ENCODE results near the gene ZNF594. TPM values are rescaled to one million over a fixed set of nuclear protein-coding genes. Genes with fewer than 3 reads are reported as not detected.

ZNF594 gene
- total and polyA plus RNA-seq, 10 of the 15 experiments (the other 5 are each of a cell fraction or from before 2014, with no cell fraction given): 0.98 to 14.3 (median 11.1) TPM

- FAIRE-seq (no peak), ATAC-seq (peak; percentile 68), DNase-seq (ENCODE audit: low read depth, low spot score) (peak; percentile 93)
- ChIA-PET CTCF (interaction anchor here (0.6 to 8.1 kb wide), 12 partner anchors 10 to 190 kb away, joined by 3 to 209 read pairs (median 4); partner anchors contain the start of genes ZNF232 and ZNF594), POLR2A (interaction anchor here (0.6 to 6.2 kb wide), 7 partner anchors 11 to 159 kb away, joined by 3 to 115 read pairs (median 5); partner anchors contain the start of gene ZNF594), SMC1A (ENCODE audit: uncharacterized antibody, unreplicated experiment) (interaction anchor here (0.9 to 6.4 kb wide), 7 partner anchors 12 to 270 kb away, joined by 3 to 129 read pairs (median 5); partner anchors contain the start of genes SPAG7 and ZNF594), RAD21 (ENCODE audit: unreplicated experiment) (interaction anchor here (0.6 to 6.2 kb wide), 15 partner anchors 11 to 250 kb away, joined by 3 to 115 read pairs (median 4); partner anchors contain the start of genes C1QBP, CAMTA2 and ZNF594)
- Histone ChIP-seq H3K9ac (ENCODE audit: control insufficient read depth, insufficient read depth, low read length) (no peak overlapping the region), H3K36me3 (ENCODE audit: control insufficient read depth in 2 of 2, insufficient read depth in 2 of 2, low read length in 1 of 2) (no peaks in the 10 kb centered on the region; a peak in 1 of 4 replicates), H3K27ac (ENCODE audit: control insufficient read depth, insufficient read depth) (peak overlapping the region; percentile 66), H3K4me2 (ENCODE audit: control insufficient read depth, insufficient read depth) (peak overlapping the region; percentile 57), H3K4me3 (peak overlapping the region; percentile 44; the same call in 1 of the 2 replicates), H3K79me2 (ENCODE audit: control insufficient read depth, insufficient read depth, low read length) (peaks cover 50% of the 10 kb centered on the region), H3K4me1 (ENCODE audit: control insufficient read depth, insufficient read depth, low read length) (peaks cover 43% of the 10 kb centered on the region), H2AFZ (ENCODE audit: control insufficient read depth, low read depth, low read length) (peak overlapping the region; percentile 14; the same call in 1 of the 2 replicates), H4K20me1 (ENCODE audit: control insufficient read depth, insufficient read depth) (no peaks in the 10 kb centered on the region), H3K9me3 (replicated peaks; ENCODE audit: control insufficient read depth, insufficient read depth, low read length) (peaks cover 3% of the 10 kb centered on the region), H3K27me3 (replicated peaks in 1 of 2; ENCODE audit: control insufficient read depth in 2 of 2, insufficient read depth in 2 of 2, low read length in 1 of 2) (no peaks in the 10 kb centered on the region)
- 2% methylated on average over 6 of the region's 6 CpGs for WGBS (ENCODE audit: insufficient coverage, insufficient replicate concordance, low lambda C conversion rate, missing lambda C conversion rate)
- intact Hi-C loops (cut with micrococcal nuclease; ENCODE audit: unreplicated experiment) (loop anchor here (1.0 to 5.0 kb wide), 4 partner anchors 11 to 295 kb away; partner anchors contain the start of genes RNF167, SLC25A11 and ZFP3), in situ Hi-C loops (cut with MboI) (loop anchor here (5.0 kb wide), 1 partner anchor 40 kb away; no protein-coding TSS in a partner anchor)
- BruUV-seq (replicated peaks): no TSS peak
- no peak for TF ChIP-seq HDAC6 (IDR thresholded peaks at IDR 0.05; ENCODE audit: unreplicated experiment)
- TF ChIP-seq STAT1 (conservative IDR thresholded peaks at IDR 0.05): no peak
- 0 out of 2 replicates have a peak, but pooled peaks have one; percentile 27 for TF ChIP-seq HCFC1 (IDR thresholded peaks at IDR 0.05; ENCODE audit: low read length)
- no peak; the same call in 1 of the 2 replicates for TF ChIP-seq MTA3 (IDR thresholded peaks at IDR 0.05; ENCODE audit: borderline replicate concordance, low read length)
- no peak for TF ChIP-seq EGR1 (IDR thresholded peaks at IDR 0.05; ENCODE audit: borderline replicate concordance in 1 of 2, low read depth in 2 of 2, low read length in 2 of 2)
- 0 out of 2 replicates have a peak, but pooled peaks have one; percentile 31 for TF ChIP-seq BACH1 (IDR thresholded peaks at IDR 0.05; ENCODE audit: borderline replicate concordance)
- 0 out of 2 replicates have a peak, but pooled peaks have one; percentile 44 for TF ChIP-seq PAX5 (IDR thresholded peaks at IDR 0.05; ENCODE audit: borderline replicate concordance, low read depth, low read length)
- TF ChIP-seq BCL3 (IDR thresholded peaks at IDR 0.05; ENCODE audit: borderline replicate concordance, insufficient read depth, low read depth, low read length, poor library complexity, severe bottlenecking): no peak
- peak; percentile 86 for TF ChIP-seq YY1 (IDR thresholded peaks at IDR 0.05; ENCODE audit: low read depth, low read length)
- peak; percentile 41; the same call in 1 of the 2 replicates for TF ChIP-seq SPI1 (IDR thresholded peaks at IDR 0.05; ENCODE audit: borderline replicate concordance, insufficient read depth, low read depth, low read length)
- no peak for TF ChIP-seq ELK1 (IDR thresholded peaks at IDR 0.05; ENCODE audit: low read depth, low read length)
- TF ChIP-seq MYC (IDR thresholded peaks at IDR 0.05; ENCODE audit: insufficient read depth, insufficient read length, insufficient replicate concordance, low read length, severe bottlenecking): no peak
- TF ChIP-seq BHLHE40 (IDR thresholded peaks at IDR 0.05; ENCODE audit: borderline replicate concordance in 1 of 2, low read depth in 2 of 2, low read length in 1 of 2): peak in 1 of 2 experiments; percentile 14; a peak in 1 of 4 replicates
- no peak for TF ChIP-seq USF2 (IDR thresholded peaks at IDR 0.05; ENCODE audit: borderline replicate concordance, low read depth, low read length)
These were observed 45.9 kb upstream of the ZNF594 start for GRCh38 chr17:5237541-5238016.

Data from GM12878 (cell line).